Hepatocyte (in vitro differentiated cells): ENCODE measurements around the gene PLEKHM3. TPM values are rescaled to one million over a fixed set of nuclear protein-coding genes. Genes with fewer than 3 reads are reported as not detected.

ENCODE experiments used
- DNase-seq: peaks from one replicate; pipeline ENCODE4 v3.0.0-alpha.2; 2016; ENCODE audit warnings: low spot score
- H2AFZ ChIP-seq: fragments of 200-600 bp; sonication (generic); 2 replicates; pipeline ENCODE4 v1.6.0; 2016; ENCODE audit warnings: antibody characterized with exemption, mild to moderate bottlenecking
- H3K27ac ChIP-seq: fragments of 200-600 bp; sonication (generic); 2 replicates; pipeline ENCODE4 v1.5.1; 2016; ENCODE audit warnings: mild to moderate bottlenecking
- H3K27me3 ChIP-seq: fragments of 200-600 bp; sonication (generic); 2 replicates; pipeline ENCODE4 v1.6.1; 2016
- H3K36me3 ChIP-seq: fragments of 200-600 bp; sonication (generic); replicated peaks from 2 replicates; pipeline ENCODE4 v1.5.1; 2016; ENCODE audit warnings: low read depth; ENCODE audit not compliant: insufficient read depth
- H3K4me1 ChIP-seq: fragments of 200-600 bp; sonication (generic); 2 replicates; pipeline ENCODE4 v1.5.1; 2016; ENCODE audit warnings: mild to moderate bottlenecking, moderate library complexity; ENCODE audit not compliant: insufficient read depth
- H3K4me2 ChIP-seq: fragments of 200-600 bp; sonication (generic); 2 replicates; pipeline ENCODE4 v1.6.0; 2016
- H3K4me3 ChIP-seq: fragments of 200-600 bp; sonication (generic); 2 replicates; pipeline ENCODE4 v1.5.1; 2016; ENCODE audit warnings: mild to moderate bottlenecking
- H3K79me2 ChIP-seq: fragments of 200-600 bp; sonication (generic); 2 replicates; pipeline ENCODE4 v1.6.0; 2017; ENCODE audit warnings: mild to moderate bottlenecking
- H3K9me2 ChIP-seq: fragments of 200-600 bp; sonication (generic); replicated peaks from 2 replicates; pipeline ENCODE4 v1.6.0; 2017; ENCODE audit warnings: mild to moderate bottlenecking; ENCODE audit not compliant: insufficient read depth
- H3K9me3 ChIP-seq: fragments of 200-600 bp; sonication (generic); 2 replicates; pipeline ENCODE4 v1.5.1; 2016; ENCODE audit warnings: low read depth, mild to moderate bottlenecking
- H4K20me1 ChIP-seq: fragments of 200-600 bp; sonication (generic); 2 replicates; pipeline ENCODE4 v1.6.0; 2016; ENCODE audit warnings: mild to moderate bottlenecking; ENCODE audit not compliant: insufficient read depth, poor library complexity, severe bottlenecking
- EZH2 ChIP-seq: fragments of 200-600 bp; sonication (generic); IDR thresholded peaks from 2 replicates; pipeline ENCODE4 v1.6.1; 2016; ENCODE audit warnings: antibody characterized with exemption, mild to moderate bottlenecking, borderline replicate concordance
- EZH2phosphoT487 ChIP-seq: fragments of 200-600 bp; sonication (generic); IDR thresholded peaks from one replicate; pipeline ENCODE4 v1.6.1; 2018; ENCODE audit warnings: antibody characterized with exemption, mild to moderate bottlenecking, low read depth, moderate library complexity; ENCODE audit not compliant: unreplicated experiment, severe bottlenecking
- WGBS: methylation state at CpG from one replicate; pipeline ENCODE4 v1.1.6; 2016; ENCODE audit warnings: low lambda C conversion rate; ENCODE audit errors: missing lambda C conversion rate; 5-methylcytosine and 5-hydroxymethylcytosine counted together
- polyA plus RNA-seq: library from polyadenylated mRNA; unstranded; fragments of >200 nt; fragmentation: Nextera tagmentation; extraction: Ambion mirVana; gene quantifications from 2 replicates; pipeline ENCODE4 v1.2.1, GENCODE V29; 2016
- total RNA-seq: library from RNA; depleted of rRNA; stranded (reverse); fragments of >200 nt; gene quantifications from 2 replicates; pipeline ENCODE4 v1.2.3, GENCODE V29; 2014
- TF ChIP-seq, protein P1 (sequence below): fragments of 200-600 bp; sonication (generic); IDR thresholded peaks from 2 replicates; pipeline ENCODE4 v1.5.1; 2016; ENCODE audit warnings: antibody characterized with exemption, mild to moderate bottlenecking; ENCODE audit not compliant: poor library complexity

The PLEKHM3 gene
- total and polyA plus RNA-seq, 2 experiments from 2014 or later, result 4.2 to 11.1 TPM

DNA sequence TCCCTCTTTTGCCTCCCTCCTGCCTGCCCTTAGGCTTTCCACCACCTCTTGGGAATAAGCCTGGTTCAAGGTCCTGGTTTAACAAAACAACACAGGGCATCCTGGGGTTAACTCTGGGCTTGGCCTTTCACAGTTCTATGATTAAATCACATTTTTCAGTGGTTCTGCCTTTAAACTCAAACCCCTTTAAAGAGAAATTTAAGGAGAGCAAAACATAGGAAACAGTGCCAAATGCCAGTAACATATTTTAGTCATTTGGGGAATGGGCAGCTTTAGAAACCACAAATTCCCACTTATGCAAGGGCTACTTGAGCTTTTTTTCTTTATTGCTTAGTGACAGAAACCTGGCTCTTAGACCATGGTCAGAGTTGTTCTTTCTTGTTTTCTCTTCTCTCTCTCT is 143.4 kb downstream of the PLEKHM3 start:
- Histone ChIP-seq H3K9me3 (no peaks in the 10 kb centered on the region), H2AFZ (no peak overlapping the region), H3K27ac (no peak overlapping the region), H3K27me3 (no peaks in the 10 kb centered on the region), H4K20me1 (no peaks in the 10 kb centered on the region), H3K4me1 (no peaks in the 10 kb centered on the region), H3K79me2 (no peaks in the 10 kb centered on the region), H3K36me3 (no peaks in the 10 kb centered on the region), H3K9me2 (no peaks in the 10 kb centered on the region), H3K4me2 (no peak overlapping the region), H3K4me3 (no peak overlapping the region)
- no peak for DNase-seq
- TF ChIP-seq EZH2phosphoT487 (no peak), EZH2 (no peak)
- TF ChIP-seq, protein P1, sequence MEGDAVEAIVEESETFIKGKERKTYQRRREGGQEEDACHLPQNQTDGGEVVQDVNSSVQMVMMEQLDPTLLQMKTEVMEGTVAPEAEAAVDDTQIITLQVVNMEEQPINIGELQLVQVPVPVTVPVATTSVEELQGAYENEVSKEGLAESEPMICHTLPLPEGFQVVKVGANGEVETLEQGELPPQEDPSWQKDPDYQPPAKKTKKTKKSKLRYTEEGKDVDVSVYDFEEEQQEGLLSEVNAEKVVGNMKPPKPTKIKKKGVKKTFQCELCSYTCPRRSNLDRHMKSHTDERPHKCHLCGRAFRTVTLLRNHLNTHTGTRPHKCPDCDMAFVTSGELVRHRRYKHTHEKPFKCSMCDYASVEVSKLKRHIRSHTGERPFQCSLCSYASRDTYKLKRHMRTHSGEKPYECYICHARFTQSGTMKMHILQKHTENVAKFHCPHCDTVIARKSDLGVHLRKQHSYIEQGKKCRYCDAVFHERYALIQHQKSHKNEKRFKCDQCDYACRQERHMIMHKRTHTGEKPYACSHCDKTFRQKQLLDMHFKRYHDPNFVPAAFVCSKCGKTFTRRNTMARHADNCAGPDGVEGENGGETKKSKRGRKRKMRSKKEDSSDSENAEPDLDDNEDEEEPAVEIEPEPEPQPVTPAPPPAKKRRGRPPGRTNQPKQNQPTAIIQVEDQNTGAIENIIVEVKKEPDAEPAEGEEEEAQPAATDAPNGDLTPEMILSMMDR, result no peak

DNA sequence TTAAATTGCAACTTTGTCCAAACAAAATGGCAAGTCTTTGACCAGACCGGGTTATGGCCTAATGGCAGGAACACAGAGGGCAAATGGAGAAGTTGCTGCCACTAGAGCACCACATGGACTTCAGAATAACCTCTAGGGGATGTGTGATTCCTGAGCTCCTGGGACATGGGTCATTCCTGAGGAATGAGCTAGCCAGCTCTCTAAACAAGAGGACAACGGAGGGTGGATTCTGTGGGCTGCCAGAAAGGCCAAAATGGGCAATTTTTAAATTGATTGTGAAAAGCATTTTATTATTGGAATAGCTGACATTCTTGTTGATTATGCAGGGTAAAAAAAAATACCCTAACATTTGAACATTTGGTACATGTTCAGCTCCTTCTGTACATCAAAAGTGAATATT is 145.8 kb downstream of the PLEKHM3 start:
- no peaks in the 10 kb centered on the region for H4K20me1 ChIP-seq
- no peak overlapping the region for H3K4me2 ChIP-seq
- WGBS, result 69% methylated on average over 2 of the region's 2 CpGs
- TF ChIP-seq EZH2phosphoT487 (no peak), EZH2 (no peak)
- TF ChIP-seq, protein P1, result no peak
- H3K9me2 ChIP-seq, result no peaks in the 10 kb centered on the region
- H2AFZ ChIP-seq, result no peak overlapping the region
- no peak for DNase-seq
- H3K9me3 ChIP-seq, result no peaks in the 10 kb centered on the region
- H3K27me3 ChIP-seq, result no peaks in the 10 kb centered on the region
- no peaks in the 10 kb centered on the region for H3K4me1 ChIP-seq
- no peak overlapping the region for H3K4me3 ChIP-seq
- H3K36me3 ChIP-seq, result no peaks in the 10 kb centered on the region
- H3K79me2 ChIP-seq, result no peaks in the 10 kb centered on the region
- no peak overlapping the region for H3K27ac ChIP-seq

DNA sequence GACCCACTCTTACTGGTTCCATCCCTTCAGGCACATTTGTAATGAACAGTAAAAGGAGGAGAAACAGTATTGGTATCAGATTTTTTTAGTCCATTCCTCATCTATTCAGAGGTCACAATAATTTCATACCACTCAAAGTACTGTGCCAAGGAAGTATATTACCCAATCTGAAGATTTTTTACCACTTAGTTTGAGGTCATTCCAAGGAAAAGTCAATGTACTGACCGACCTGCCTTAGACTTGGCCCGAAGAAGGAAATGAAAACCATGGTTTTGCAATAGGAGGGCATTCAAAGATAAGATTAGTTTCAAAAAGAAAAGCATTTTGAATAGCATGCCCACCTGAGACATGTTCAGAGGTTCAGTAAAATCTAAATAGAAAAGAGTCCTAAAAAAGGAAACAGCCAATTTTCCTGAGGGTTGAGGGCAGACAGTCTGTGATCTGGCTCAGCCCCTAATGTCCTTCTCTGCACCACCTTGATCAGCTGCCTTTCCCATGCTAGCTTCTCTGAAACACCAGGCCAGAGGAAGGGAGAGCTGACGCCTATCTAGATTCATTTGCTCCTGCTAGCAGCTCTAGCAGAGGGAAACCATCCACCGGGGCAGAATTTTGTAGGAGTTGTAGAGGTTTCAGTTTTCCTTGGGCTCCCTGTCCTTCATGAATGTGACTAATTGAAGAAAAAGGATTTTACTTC is 148.3 kb downstream of the PLEKHM3 start:
- H3K4me1 ChIP-seq, result no peaks in the 10 kb centered on the region
- H3K36me3 ChIP-seq, result no peaks in the 10 kb centered on the region
- no peaks in the 10 kb centered on the region for H4K20me1 ChIP-seq
- peak overlapping the region; percentile 42 for H3K27ac ChIP-seq
- no peak overlapping the region for H3K4me2 ChIP-seq
- H3K27me3 ChIP-seq, result no peaks in the 10 kb centered on the region
- H3K4me3 ChIP-seq, result no peak overlapping the region
- TF ChIP-seq EZH2, result no peak
- TF ChIP-seq EZH2phosphoT487, result no peak
- TF ChIP-seq, protein P1, result no peak
- no peaks in the 10 kb centered on the region for H3K79me2 ChIP-seq
- no peaks in the 10 kb centered on the region for H3K9me3 ChIP-seq
- no peak for DNase-seq
- WGBS, result 75% methylated on average over 4 of the region's 4 CpGs
- no peak overlapping the region for H2AFZ ChIP-seq
- no peaks in the 10 kb centered on the region for H3K9me2 ChIP-seq
